GM12878 (cell line): ENCODE results near the gene RAD51. TPM values are rescaled to one million over a fixed set of nuclear protein-coding genes. Genes with fewer than 3 reads are reported as not detected.

Experiments
- IKZF1 ChIP-seq: fragments of 450-650 bp; conservative IDR thresholded peaks from 2 replicates; pipeline ENCODE4 v1.6.1; 2017; ENCODE audit warnings: antibody characterized with exemption, mild to moderate bottlenecking
- polyA plus RNA-seq, 11 experiments: library from polyadenylated mRNA; depleted of rRNA in 4 of 11; unstranded in 6 of 11; stranded (reverse) in 5 of 11; fragments of >200 nt; fragmentation: Nextera tagmentation in 4 of 11; fragmentation: Illumina TruSeq in 1 of 11; extraction: Ambion mirVana in 4 of 11; extraction: Trizol in 1 of 11; gene quantifications; 1 replicate in 1 of 11; 2 replicates in 10 of 11; pipeline versions ENCODE4 v1.2.1 to v1.2.3, GENCODE V29; 2011 to 2016; ENCODE audit warnings: inconsistent platforms in 2 of 11, missing spikeins in 2 of 11, low read depth in 1 of 11
- total RNA-seq, 4 experiments: library from RNA; depleted of rRNA in 3 of 4; stranded (reverse); fragments of >200 nt in 3 of 4; fragmentation: Illumina TruSeq in 1 of 4; extraction: Trizol in 1 of 4; gene quantifications; 2 replicates each; pipeline versions ENCODE4 v1.2.1 to v1.2.3, GENCODE V29; 2013 to 2021
- TF ChIP-seq, protein P1 (sequence below): IDR thresholded peaks from 2 replicates; pipeline ENCODE4 v1.6.1; 2012; ENCODE audit warnings: mild to moderate bottlenecking, low read depth, low read length
- TF ChIP-seq, protein P2 (sequence below): fragments of 450-650 bp; IDR thresholded peaks from 2 replicates; pipeline ENCODE4 v1.6.1; 2017; ENCODE audit warnings: antibody characterized with exemption, mild to moderate bottlenecking, moderate library complexity
- TF ChIP-seq, protein P3 (sequence below): IDR thresholded peaks from 2 replicates; pipeline ENCODE4 v1.6.1; 2012; ENCODE audit warnings: low read depth, low read length, improper control_type of control experiment

RAD51 gene
- total and polyA plus RNA-seq, 10 of the 15 experiments (the other 5 are each of a cell fraction or from before 2014, with no cell fraction given): 13.1 to 55.0 (median 30.6) TPM

DNA sequence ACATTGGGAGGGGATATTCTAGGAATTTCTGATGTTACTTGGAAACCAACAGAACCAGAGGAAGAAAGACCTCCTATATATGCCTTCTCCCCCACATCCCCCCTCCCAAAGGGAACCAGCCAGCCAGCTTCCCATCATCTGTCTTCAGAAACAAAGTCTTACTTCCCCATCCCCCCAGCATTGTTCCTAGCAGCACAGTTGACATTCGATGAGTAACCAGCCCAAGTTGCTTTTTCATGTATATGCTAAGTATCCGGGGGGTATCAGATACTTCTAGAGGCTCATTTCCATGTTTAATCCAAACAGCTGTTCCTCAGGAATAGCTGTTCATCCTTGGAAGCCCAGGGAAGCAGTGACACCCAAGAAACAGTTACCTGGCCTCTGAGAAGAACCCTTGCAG, 44.1 kb downstream of the RAD51 start (continued):
- TF ChIP-seq, protein P1, sequence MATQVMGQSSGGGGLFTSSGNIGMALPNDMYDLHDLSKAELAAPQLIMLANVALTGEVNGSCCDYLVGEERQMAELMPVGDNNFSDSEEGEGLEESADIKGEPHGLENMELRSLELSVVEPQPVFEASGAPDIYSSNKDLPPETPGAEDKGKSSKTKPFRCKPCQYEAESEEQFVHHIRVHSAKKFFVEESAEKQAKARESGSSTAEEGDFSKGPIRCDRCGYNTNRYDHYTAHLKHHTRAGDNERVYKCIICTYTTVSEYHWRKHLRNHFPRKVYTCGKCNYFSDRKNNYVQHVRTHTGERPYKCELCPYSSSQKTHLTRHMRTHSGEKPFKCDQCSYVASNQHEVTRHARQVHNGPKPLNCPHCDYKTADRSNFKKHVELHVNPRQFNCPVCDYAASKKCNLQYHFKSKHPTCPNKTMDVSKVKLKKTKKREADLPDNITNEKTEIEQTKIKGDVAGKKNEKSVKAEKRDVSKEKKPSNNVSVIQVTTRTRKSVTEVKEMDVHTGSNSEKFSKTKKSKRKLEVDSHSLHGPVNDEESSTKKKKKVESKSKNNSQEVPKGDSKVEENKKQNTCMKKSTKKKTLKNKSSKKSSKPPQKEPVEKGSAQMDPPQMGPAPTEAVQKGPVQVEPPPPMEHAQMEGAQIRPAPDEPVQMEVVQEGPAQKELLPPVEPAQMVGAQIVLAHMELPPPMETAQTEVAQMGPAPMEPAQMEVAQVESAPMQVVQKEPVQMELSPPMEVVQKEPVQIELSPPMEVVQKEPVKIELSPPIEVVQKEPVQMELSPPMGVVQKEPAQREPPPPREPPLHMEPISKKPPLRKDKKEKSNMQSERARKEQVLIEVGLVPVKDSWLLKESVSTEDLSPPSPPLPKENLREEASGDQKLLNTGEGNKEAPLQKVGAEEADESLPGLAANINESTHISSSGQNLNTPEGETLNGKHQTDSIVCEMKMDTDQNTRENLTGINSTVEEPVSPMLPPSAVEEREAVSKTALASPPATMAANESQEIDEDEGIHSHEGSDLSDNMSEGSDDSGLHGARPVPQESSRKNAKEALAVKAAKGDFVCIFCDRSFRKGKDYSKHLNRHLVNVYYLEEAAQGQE: no peak
- no peak for TF ChIP-seq IKZF1
- TF ChIP-seq, protein P2, sequence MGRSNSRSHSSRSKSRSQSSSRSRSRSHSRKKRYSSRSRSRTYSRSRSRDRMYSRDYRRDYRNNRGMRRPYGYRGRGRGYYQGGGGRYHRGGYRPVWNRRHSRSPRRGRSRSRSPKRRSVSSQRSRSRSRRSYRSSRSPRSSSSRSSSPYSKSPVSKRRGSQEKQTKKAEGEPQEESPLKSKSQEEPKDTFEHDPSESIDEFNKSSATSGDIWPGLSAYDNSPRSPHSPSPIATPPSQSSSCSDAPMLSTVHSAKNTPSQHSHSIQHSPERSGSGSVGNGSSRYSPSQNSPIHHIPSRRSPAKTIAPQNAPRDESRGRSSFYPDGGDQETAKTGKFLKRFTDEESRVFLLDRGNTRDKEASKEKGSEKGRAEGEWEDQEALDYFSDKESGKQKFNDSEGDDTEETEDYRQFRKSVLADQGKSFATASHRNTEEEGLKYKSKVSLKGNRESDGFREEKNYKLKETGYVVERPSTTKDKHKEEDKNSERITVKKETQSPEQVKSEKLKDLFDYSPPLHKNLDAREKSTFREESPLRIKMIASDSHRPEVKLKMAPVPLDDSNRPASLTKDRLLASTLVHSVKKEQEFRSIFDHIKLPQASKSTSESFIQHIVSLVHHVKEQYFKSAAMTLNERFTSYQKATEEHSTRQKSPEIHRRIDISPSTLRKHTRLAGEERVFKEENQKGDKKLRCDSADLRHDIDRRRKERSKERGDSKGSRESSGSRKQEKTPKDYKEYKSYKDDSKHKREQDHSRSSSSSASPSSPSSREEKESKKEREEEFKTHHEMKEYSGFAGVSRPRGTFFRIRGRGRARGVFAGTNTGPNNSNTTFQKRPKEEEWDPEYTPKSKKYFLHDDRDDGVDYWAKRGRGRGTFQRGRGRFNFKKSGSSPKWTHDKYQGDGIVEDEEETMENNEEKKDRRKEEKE: no peak
- TF ChIP-seq, protein P3, sequence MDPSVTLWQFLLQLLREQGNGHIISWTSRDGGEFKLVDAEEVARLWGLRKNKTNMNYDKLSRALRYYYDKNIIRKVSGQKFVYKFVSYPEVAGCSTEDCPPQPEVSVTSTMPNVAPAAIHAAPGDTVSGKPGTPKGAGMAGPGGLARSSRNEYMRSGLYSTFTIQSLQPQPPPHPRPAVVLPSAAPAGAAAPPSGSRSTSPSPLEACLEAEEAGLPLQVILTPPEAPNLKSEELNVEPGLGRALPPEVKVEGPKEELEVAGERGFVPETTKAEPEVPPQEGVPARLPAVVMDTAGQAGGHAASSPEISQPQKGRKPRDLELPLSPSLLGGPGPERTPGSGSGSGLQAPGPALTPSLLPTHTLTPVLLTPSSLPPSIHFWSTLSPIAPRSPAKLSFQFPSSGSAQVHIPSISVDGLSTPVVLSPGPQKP: no peak
